OCI-LY7 (cell line): ENCODE data around the gene FGR.

Experiments used
- CTCF ChIP-seq: fragments of 200-600 bp; sonication (generic); conservative IDR thresholded peaks from 2 replicates; pipeline ENCODE4 v1.5.1; 2014; ENCODE audit warnings: mild to moderate bottlenecking, antibody characterized with exemption, low read length, moderate library complexity, mixed read lengths
- EZH2phosphoT487 ChIP-seq: fragments of 200-600 bp; sonication (generic); IDR thresholded peaks from 2 replicates; pipeline ENCODE4 v1.6.1; 2018; ENCODE audit warnings: low read depth, borderline replicate concordance, mild to moderate bottlenecking, mixed run types, antibody characterized with exemption, low read length, moderate library complexity, mixed read lengths

GRCh38 chr1:27591622-27592021 lies 43.4 kb downstream of the FGR start:
- TF ChIP-seq CTCF (no peak), EZH2phosphoT487 (no peak)
